HCT116 (cell line): ENCODE data around the gene FKBP5. TPM values are rescaled to one million over a fixed set of nuclear protein-coding genes. Genes with fewer than 3 reads are reported as not detected.

Source experiments
- ATAC-seq: fragments of 200-7000 bp; cut with Tn5 transposase; 2 replicates; pipeline ENCODE4 v1.9.1; 2020; ENCODE audit warnings: mild to moderate bottlenecking, moderate library complexity
- BruUV-seq: library from RNA; stranded (reverse); fragments of 400-500 nt; replicated peaks from 2 replicates; lab custom pipeline; 2021; lab: Mats Ljungman, UMichigan
- CTCF ChIA-PET: fragments of 300-600 bp; sonication (Branson Sonifier 250); formaldehyde crosslinking; loops from one replicate; lab custom pipeline; 2021; ENCODE audit warnings: antibody characterized with exemption; lab: Charles Lee
- POLR2A ChIA-PET: fragments of 300-600, 350-600 bp; sonication (Branson Sonifier 250); formaldehyde crosslinking; loops from one replicate; lab custom pipeline; 2021; ENCODE audit warnings: antibody characterized with exemption; lab: Charles Lee
- RAD21 ChIA-PET, 2 experiments: fragments of 300-600 bp; sonication (Branson Sonifier 250); formaldehyde crosslinking; loops; one replicate each; lab custom pipeline; 2023; ENCODE audit warnings: low total read pairs in 2 of 2; ENCODE audit not compliant: uncharacterized antibody in 2 of 2, unreplicated experiment in 2 of 2, low non-redundant PET in 1 of 2; lab: Charles Lee
- DNase-seq: peaks from one replicate; pipeline ENCODE4 v3.0.0-alpha.2; 2010; ENCODE audit warnings: low read depth, low spot score
- H2AFZ ChIP-seq: fragments of 200-600 bp; shearing (Covaris generic), sonication (generic); 2 replicates; pipeline ENCODE4 v1.6.1; 2017; ENCODE audit warnings: low read depth, mixed run types, mixed read lengths, antibody characterized with exemption, low read length; ENCODE audit not compliant: poor library complexity, severe bottlenecking
- H3K27ac ChIP-seq: 2 replicates; pipeline ENCODE4 v1.5.1; 2012; ENCODE audit warnings: low read depth, low read length
- H3K27me3 ChIP-seq: fragments of 200-600 bp; sonication (generic); 2 replicates; pipeline ENCODE4 v1.6.1; 2016; ENCODE audit warnings: mixed run types, low read length, mixed read lengths; ENCODE audit not compliant: insufficient read depth
- H3K36me3 ChIP-seq, 2 experiments: fragments of 200-500 bp in 1 of 2; fragments of 200-600 bp in 1 of 2; sonication (Bioruptor generic) in 1 of 2; sonication (generic) in 1 of 2; 2 replicates each; pipeline versions ENCODE4 v1.5.1 to v1.6.1; 2014 to 2016; ENCODE audit warnings: low read length in 2 of 2, inconsistent platforms in 1 of 2, mixed read lengths in 1 of 2, mixed run types in 1 of 2; ENCODE audit not compliant: insufficient read depth in 2 of 2, control insufficient read depth in 1 of 2
- H3K4me1 ChIP-seq, 2 experiments: fragments of 200-600 bp in 1 of 2; sonication (generic) in 1 of 2; 2 replicates each; pipeline versions ENCODE4 v1.5.1 to v1.6.1; 2012 to 2017; ENCODE audit warnings: low read length in 2 of 2, inconsistent platforms in 1 of 2, mild to moderate bottlenecking in 1 of 2, mixed read lengths in 1 of 2, mixed run types in 1 of 2, moderate library complexity in 1 of 2; ENCODE audit not compliant: insufficient read depth in 2 of 2, control insufficient read depth in 1 of 2
- H3K4me2 ChIP-seq: fragments of 200-600 bp; sonication (generic); 2 replicates; pipeline ENCODE4 v1.6.1; 2017; ENCODE audit warnings: mixed run types, low read length, mixed read lengths
- H3K4me3 ChIP-seq, 2 experiments: fragments of 200-600 bp in 1 of 2; sonication (generic) in 1 of 2; replicated peaks in 1 of 2; 2 replicates each; pipeline ENCODE4 v1.5.1; 2011 to 2016; ENCODE audit warnings: low read length in 2 of 2, control low read depth in 1 of 2, low read depth in 1 of 2, mild to moderate bottlenecking in 1 of 2, mixed read lengths in 1 of 2, mixed run types in 1 of 2
- H3K79me2 ChIP-seq: fragments of 200-600 bp; sonication (generic); 2 replicates; pipeline ENCODE4 v1.6.1; 2017; ENCODE audit warnings: mild to moderate bottlenecking, mixed run types, low read length, moderate library complexity, mixed read lengths; ENCODE audit not compliant: insufficient read depth
- H3K9ac ChIP-seq: fragments of 200-600 bp; sonication (generic); 2 replicates; pipeline ENCODE4 v1.6.1; 2016; ENCODE audit warnings: low read length, mixed read lengths
- H3K9me2 ChIP-seq: fragments of 200-600 bp; sonication (generic), shearing (Covaris generic); 2 replicates; pipeline ENCODE4 v1.6.1; 2017; ENCODE audit warnings: mixed run types, mild to moderate bottlenecking, moderate library complexity; ENCODE audit not compliant: insufficient read depth
- H3K9me3 ChIP-seq, 2 experiments: fragments of 200-500 bp in 1 of 2; fragments of 200-600 bp in 1 of 2; sonication (Bioruptor generic) in 1 of 2; sonication (generic) in 1 of 2; 2 replicates each; pipeline ENCODE4 v1.6.1; 2014 to 2017; ENCODE audit warnings: low read length in 2 of 2, mixed read lengths in 2 of 2, inconsistent platforms in 1 of 2, low read depth in 1 of 2, mild to moderate bottlenecking in 1 of 2, mixed run types in 1 of 2, moderate library complexity in 1 of 2; ENCODE audit not compliant: control insufficient read depth in 1 of 2, insufficient read depth in 1 of 2
- H4K20me1 ChIP-seq: fragments of 200-600 bp; sonication (generic), shearing (Covaris generic); 2 replicates; pipeline ENCODE4 v1.6.1; 2017; ENCODE audit warnings: mixed run types, mild to moderate bottlenecking, moderate library complexity; ENCODE audit not compliant: insufficient read depth
- CEBPB ChIP-seq: IDR thresholded peaks from 2 replicates; pipeline ENCODE4 v1.6.1; 2012; ENCODE audit warnings: low read depth
- EGR1 ChIP-seq: IDR thresholded peaks from 2 replicates; pipeline ENCODE4 v1.6.1; 2012; ENCODE audit warnings: low read depth
- EZH2 ChIP-seq: fragments of 200-600 bp; sonication (generic); IDR thresholded peaks from 2 replicates; pipeline ENCODE4 v1.6.1; 2017; ENCODE audit warnings: antibody characterized with exemption, mixed run types
- JUND ChIP-seq: IDR thresholded peaks from 2 replicates; pipeline ENCODE4 v1.6.1; 2012
- POLR2A ChIP-seq: IDR thresholded peaks from 2 replicates; pipeline ENCODE4 v1.7.0; 2011; ENCODE audit warnings: borderline replicate concordance; ENCODE audit not compliant: insufficient read depth, insufficient read length; ENCODE audit errors: extremely low read depth
- POLR2AphosphoS5 ChIP-seq: IDR thresholded peaks from 2 replicates; pipeline ENCODE4 v1.6.1; 2011; ENCODE audit warnings: mild to moderate bottlenecking, low read depth, low read length, moderate library complexity
- ZBTB33 ChIP-seq: IDR thresholded peaks from 2 replicates; pipeline ENCODE4 v1.6.1; 2011; ENCODE audit warnings: mild to moderate bottlenecking, low read length, moderate library complexity; ENCODE audit not compliant: insufficient replicate concordance; ENCODE audit errors: extremely low read depth
- ZFX ChIP-seq: fragments of 450-650 bp; IDR thresholded peaks from 2 replicates; pipeline ENCODE4 v1.6.1; 2017
- intact Hi-C: fragments of 100-400 bp; cut with micrococcal nuclease; formaldehyde crosslinking; loops from 2 replicates; pipeline ENCODE4 v1.10.0; 2022
- total RNA-seq: library from RNA; stranded (reverse); gene quantifications from one replicate; pipeline ENCODE4 v1.2.1, GENCODE V29; 2021; ENCODE audit not compliant: unreplicated experiment

FKBP5 gene
- total RNA-seq, 1 experiment from 2014 or later, result 50.3 TPM

GRCh38 chr6:35647400-35647799 is 41.3 kb downstream of the FKBP5 start:
- H4K20me1 ChIP-seq, result 0 out of 2 replicates have a peak, but pooled peaks cover 11% of the 10 kb centered on the region
- no peaks in the 10 kb centered on the region for H3K36me3 ChIP-seq
- ChIA-PET RAD21 (no interaction called here), POLR2A (interaction anchor here (2.6 kb wide), 1 partner anchor 16 kb away, joined by 8 read pairs; no protein-coding TSS in a partner anchor), CTCF (no interaction called here)
- ATAC-seq (no peak), DNase-seq (no peak)
- H3K27ac ChIP-seq, result no peak overlapping the region
- H3K9me3 ChIP-seq, result no peaks in the 10 kb centered on the region
- peaks cover 75% of the 10 kb centered on the region for H3K79me2 ChIP-seq
- no peaks in the 10 kb centered on the region for H3K4me1 ChIP-seq
- H3K9ac ChIP-seq, result no peak overlapping the region
- intact Hi-C loops, result no loop called here
- H3K4me2 ChIP-seq, result no peak overlapping the region
- H3K9me2 ChIP-seq, result no peaks in the 10 kb centered on the region
- no peaks in the 10 kb centered on the region for H3K27me3 ChIP-seq
- TF ChIP-seq EZH2, result no peak
- no peak for TF ChIP-seq CEBPB
- no peak for TF ChIP-seq JUND
- no peak for TF ChIP-seq POLR2A
- no peak for TF ChIP-seq ZFX
- H3K4me3 ChIP-seq, result no peak overlapping the region
- no peak overlapping the region for H2AFZ ChIP-seq
- no TSS peak for BruUV-seq

GRCh38 chr6:35643162-35643535 is 45.6 kb downstream of the FKBP5 start:
- ChIA-PET CTCF (no interaction called here), POLR2A (no interaction called here)

More at GRCh38 chr6:35643162-35643535, 45.6 kb downstream of the FKBP5 start:
- Histone ChIP-seq H3K9me2 (no peaks in the 10 kb centered on the region), H3K79me2 (peaks cover 53% of the 10 kb centered on the region), H3K4me1 (no peaks in the 10 kb centered on the region), H2AFZ (no peak overlapping the region), H3K36me3 (peaks cover 6% of the 10 kb centered on the region in 2 experiments; a peak in 3 of 4 replicates), H3K9me3 (no peaks in the 10 kb centered on the region), H3K4me3 (no peak overlapping the region), H3K9ac (no peak overlapping the region), H4K20me1 (0 out of 2 replicates have a peak, but pooled peaks cover 8% of the 10 kb centered on the region), H3K4me2 (no peak overlapping the region), H3K27ac (no peak overlapping the region), H3K27me3 (no peaks in the 10 kb centered on the region)
- no peak for DNase-seq
- RAD21 ChIA-PET, result no interaction called here
- no TSS peak for BruUV-seq
- TF ChIP-seq EGR1 (no peak), JUND (no peak), POLR2AphosphoS5 (no peak), ZBTB33 (no peak)
- intact Hi-C loops, result no loop called here
- ATAC-seq, result no peak
